Type B pancreatic cell (in vitro differentiated cells): ENCODE data around the gene LMTK2. TPM values are rescaled to one million over a fixed set of nuclear protein-coding genes. Genes with fewer than 3 reads are reported as not detected.

Experiments used
- DNase-seq: peaks from one replicate; pipeline ENCODE4 v3.0.0; 2021; ENCODE audit warnings: mixed read lengths; ENCODE audit not compliant: unreplicated experiment; ENCODE audit errors: extremely low spot score
- H3K27ac Mint-ChIP-seq: 2 replicates; pipeline ENCODE4 v1.8.0; 2021; ENCODE audit warnings: mild to moderate bottlenecking, mixed read lengths
- H3K27me3 Mint-ChIP-seq: 2 replicates; pipeline ENCODE4 v1.8.0; 2021; ENCODE audit warnings: mixed read lengths
- H3K36me3 Mint-ChIP-seq: 2 replicates; pipeline ENCODE4 v1.8.0; 2021; ENCODE audit warnings: mixed read lengths
- H3K4me1 Mint-ChIP-seq: one replicate; pipeline ENCODE4 v1.8.0; 2021; ENCODE audit warnings: mixed read lengths; ENCODE audit not compliant: unreplicated experiment
- H3K4me3 Mint-ChIP-seq: 2 replicates; pipeline ENCODE4 v1.8.0; 2021; ENCODE audit warnings: mild to moderate bottlenecking, mixed read lengths
- H3K9me3 Mint-ChIP-seq: 2 replicates; pipeline ENCODE4 v1.8.0; 2021; ENCODE audit warnings: mixed read lengths
- total RNA-seq: library from RNA; stranded (reverse); gene quantifications from 2 replicates; pipeline ENCODE4 v1.2.1, GENCODE V29; 2021; ENCODE audit warnings: low replicate concordance
- TF ChIP-seq, protein P1 (sequence below): fragments of 200-600 bp; sonication (generic); conservative IDR thresholded peaks from 2 replicates; pipeline ENCODE4 v1.5.0; 2021; ENCODE audit warnings: antibody characterized with exemption, mild to moderate bottlenecking

LMTK2 gene
- total RNA-seq, 1 donor from 2014 or later, result 20.6 TPM

DNA sequence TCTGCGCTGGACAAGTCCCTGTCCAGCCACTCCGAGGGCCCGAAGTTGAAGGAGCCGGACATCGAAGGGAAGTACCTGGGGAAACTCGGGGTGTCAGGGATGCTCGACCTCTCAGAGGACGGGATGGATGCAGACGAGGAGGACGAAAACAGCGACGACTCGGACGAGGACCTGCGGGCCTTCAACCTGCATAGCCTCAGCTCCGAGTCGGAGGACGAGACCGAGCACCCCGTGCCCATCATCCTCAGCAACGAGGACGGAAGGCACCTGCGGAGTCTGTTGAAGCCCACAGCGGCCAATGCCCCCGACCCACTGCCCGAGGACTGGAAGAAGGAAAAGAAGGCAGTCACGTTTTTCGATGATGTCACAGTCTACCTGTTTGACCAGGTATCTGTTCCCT, 87.5 kb downstream of the LMTK2 start:
- H3K4me3 Mint-ChIP-seq, result no peak overlapping the region
- no peak for DNase-seq
- no peak overlapping the region for H3K27ac Mint-ChIP-seq
- H3K9me3 Mint-ChIP-seq, result no peaks in the 10 kb centered on the region
- no peaks in the 10 kb centered on the region for H3K4me1 Mint-ChIP-seq
- H3K27me3 Mint-ChIP-seq, result no peaks in the 10 kb centered on the region
- TF ChIP-seq, protein P1, sequence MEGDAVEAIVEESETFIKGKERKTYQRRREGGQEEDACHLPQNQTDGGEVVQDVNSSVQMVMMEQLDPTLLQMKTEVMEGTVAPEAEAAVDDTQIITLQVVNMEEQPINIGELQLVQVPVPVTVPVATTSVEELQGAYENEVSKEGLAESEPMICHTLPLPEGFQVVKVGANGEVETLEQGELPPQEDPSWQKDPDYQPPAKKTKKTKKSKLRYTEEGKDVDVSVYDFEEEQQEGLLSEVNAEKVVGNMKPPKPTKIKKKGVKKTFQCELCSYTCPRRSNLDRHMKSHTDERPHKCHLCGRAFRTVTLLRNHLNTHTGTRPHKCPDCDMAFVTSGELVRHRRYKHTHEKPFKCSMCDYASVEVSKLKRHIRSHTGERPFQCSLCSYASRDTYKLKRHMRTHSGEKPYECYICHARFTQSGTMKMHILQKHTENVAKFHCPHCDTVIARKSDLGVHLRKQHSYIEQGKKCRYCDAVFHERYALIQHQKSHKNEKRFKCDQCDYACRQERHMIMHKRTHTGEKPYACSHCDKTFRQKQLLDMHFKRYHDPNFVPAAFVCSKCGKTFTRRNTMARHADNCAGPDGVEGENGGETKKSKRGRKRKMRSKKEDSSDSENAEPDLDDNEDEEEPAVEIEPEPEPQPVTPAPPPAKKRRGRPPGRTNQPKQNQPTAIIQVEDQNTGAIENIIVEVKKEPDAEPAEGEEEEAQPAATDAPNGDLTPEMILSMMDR, result no peak
- peaks cover 24% of the 10 kb centered on the region for H3K36me3 Mint-ChIP-seq

DNA sequence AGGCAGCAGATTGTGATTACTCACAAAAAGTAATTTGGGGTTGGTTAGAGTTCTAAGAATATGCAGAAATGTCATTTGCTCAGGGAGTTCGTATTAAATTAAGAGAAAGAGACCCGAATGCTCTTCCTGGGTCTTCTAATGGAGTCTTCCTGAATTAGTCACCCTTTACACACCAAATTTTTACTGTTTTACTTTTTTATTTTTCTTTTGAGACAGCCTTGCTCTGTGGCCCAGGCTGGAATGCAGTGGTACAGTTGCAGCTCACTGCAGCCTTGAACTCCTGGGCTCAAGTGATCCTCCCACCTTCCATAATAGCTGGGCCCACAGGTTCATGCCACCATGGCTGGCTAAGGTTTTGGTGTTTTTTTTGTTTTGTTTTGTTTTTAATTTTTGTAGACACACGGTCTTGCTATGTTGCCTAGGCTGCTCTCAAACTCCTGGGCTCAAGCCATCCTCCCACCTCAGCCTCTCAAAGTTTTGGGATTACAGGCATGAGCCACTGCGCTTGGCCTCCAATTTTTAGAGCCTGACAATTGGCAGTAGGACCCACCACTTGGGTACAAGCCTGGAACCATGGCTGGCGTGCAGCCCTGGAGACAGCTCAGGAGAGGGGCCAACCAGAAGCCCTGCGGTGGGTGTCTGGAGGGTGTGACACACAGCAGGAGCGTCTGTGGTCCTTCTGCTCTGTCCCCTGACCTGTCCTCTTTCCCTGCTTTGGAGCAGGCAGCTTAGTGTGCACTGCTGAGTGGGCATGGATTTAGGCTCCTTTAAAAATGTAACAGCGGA, 88.2 kb downstream of the LMTK2 start:
- no peak overlapping the region for H3K27ac Mint-ChIP-seq

DNA sequence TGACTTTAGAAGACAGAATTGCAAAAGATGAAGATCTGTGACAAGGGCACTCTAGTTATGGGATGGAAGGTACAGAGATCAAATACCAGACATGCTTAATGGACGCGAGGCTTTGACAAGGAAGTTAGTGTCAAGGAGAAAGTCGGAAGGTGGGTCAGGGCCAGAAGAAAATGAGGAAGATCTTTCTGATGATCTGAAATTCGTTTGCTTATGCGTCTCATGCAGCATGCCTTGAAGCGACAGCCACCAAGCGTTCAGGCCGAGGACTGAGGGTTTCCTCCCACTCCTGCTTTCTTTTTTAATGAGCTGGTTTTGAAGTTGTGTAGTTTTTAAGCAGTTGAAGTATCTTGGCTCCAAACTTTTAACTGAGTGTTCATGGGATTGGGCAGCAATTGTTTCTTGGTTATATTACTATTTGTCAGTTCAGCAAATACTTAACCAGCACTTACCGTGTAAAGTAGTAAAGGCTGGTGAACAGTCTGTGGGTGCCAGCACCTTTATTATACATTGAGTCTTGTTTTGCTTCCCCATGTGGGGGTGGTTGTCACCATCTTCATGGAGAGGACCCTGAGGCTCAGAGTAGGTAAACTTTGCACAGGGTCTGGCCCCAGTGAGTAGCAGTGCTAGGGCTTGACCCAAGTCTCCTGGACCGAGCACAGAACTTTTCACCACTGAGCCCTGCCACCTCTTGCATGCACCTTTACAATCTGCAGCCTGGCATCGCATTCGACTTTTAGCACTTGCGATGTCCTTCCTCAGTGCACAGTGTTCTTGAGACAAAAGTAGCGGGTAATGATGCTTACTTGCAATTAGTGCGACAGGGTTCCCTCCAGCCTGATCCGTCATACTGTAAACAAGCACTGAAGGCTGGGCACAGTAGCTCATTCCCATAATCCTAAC, 90.3 kb downstream of the LMTK2 start:
- no peak overlapping the region for H3K27ac Mint-ChIP-seq
- H3K4me1 Mint-ChIP-seq, result no peaks in the 10 kb centered on the region
- no peaks in the 10 kb centered on the region for H3K9me3 Mint-ChIP-seq
- DNase-seq, result no peak
- TF ChIP-seq, protein P1, result no peak
- peaks cover 17% of the 10 kb centered on the region for H3K36me3 Mint-ChIP-seq
- H3K27me3 Mint-ChIP-seq, result no peaks in the 10 kb centered on the region
- H3K4me3 Mint-ChIP-seq, result no peak overlapping the region

More for the DNA sequence above, 88.2 kb downstream of the LMTK2 start:
- no peaks in the 10 kb centered on the region for H3K9me3 Mint-ChIP-seq
- no peak overlapping the region for H3K4me3 Mint-ChIP-seq
- TF ChIP-seq, protein P1, result no peak
- no peak for DNase-seq
- peaks cover 22% of the 10 kb centered on the region for H3K36me3 Mint-ChIP-seq
- no peaks in the 10 kb centered on the region for H3K4me1 Mint-ChIP-seq
- H3K27me3 Mint-ChIP-seq, result no peaks in the 10 kb centered on the region

DNA sequence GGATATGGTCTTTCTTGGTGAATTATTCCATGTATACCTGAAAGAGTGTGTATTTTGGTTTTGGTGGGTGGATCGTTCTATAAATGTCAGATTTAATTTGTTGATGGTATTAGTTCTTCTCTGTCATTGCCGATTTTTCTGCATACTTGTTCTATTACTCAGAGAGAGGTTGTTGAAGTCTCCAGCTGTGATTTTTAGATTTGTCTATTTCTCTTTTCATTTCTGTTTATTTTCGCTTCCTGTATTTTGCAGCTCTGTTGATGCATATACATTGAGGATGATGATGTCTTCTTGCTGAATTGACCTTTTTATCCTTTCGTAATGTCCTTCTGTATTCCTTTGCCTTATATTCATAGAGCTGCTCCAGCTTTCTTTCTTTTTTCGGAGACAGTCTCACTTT, 92.5 kb downstream of the LMTK2 start:
- TF ChIP-seq, protein P1, result no peak
- DNase-seq, result no peak
- H3K9me3 Mint-ChIP-seq, result no peaks in the 10 kb centered on the region
- H3K4me1 Mint-ChIP-seq, result no peaks in the 10 kb centered on the region
- peaks cover 19% of the 10 kb centered on the region for H3K36me3 Mint-ChIP-seq
- H3K4me3 Mint-ChIP-seq, result no peak overlapping the region
- H3K27me3 Mint-ChIP-seq, result no peaks in the 10 kb centered on the region
- no peak overlapping the region for H3K27ac Mint-ChIP-seq

DNA sequence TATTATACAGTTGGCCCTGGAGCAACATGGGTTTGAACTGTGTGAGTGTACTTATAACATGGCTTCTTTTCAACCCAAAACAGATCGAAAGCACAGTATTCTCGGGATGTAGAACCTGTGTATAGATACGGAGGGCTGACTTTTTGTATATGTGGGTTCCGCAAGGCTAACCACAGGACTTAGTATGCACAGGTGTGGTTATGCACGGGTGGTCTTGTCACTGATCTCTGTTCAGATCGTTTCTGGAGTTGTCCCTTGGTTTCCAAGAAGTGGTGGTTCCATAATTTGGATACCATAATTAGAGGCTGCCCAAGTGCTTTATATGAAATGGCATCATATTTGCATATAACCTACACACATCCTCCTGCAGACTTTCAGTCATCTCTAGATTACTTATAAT, 93.7 kb downstream of the LMTK2 start:
- TF ChIP-seq, protein P1, result no peak
- H3K4me1 Mint-ChIP-seq, result no peaks in the 10 kb centered on the region
- H3K9me3 Mint-ChIP-seq, result no peaks in the 10 kb centered on the region
- DNase-seq, result no peak
- no peak overlapping the region for H3K4me3 Mint-ChIP-seq
- peaks cover 19% of the 10 kb centered on the region for H3K36me3 Mint-ChIP-seq
- no peaks in the 10 kb centered on the region for H3K27me3 Mint-ChIP-seq
- no peak overlapping the region for H3K27ac Mint-ChIP-seq
